ENCODE results near the gene DHRS3. TPM values are rescaled to one million over a fixed set of nuclear protein-coding genes. Genes with fewer than 3 reads are reported as not detected.
"Not testable (repeated sequence)": the region's sequence is repeated elsewhere in the genome, so short reads cannot be mapped to it uniquely, and the experiment has no call there.

The DHRS3 gene
- total and polyA plus RNA-seq, 10 of the 15 experiments (the other 5 are each of a cell fraction or from before 2014, with no cell fraction given), result 0.23 to 29.7 (median 1.2) TPM

DNA sequence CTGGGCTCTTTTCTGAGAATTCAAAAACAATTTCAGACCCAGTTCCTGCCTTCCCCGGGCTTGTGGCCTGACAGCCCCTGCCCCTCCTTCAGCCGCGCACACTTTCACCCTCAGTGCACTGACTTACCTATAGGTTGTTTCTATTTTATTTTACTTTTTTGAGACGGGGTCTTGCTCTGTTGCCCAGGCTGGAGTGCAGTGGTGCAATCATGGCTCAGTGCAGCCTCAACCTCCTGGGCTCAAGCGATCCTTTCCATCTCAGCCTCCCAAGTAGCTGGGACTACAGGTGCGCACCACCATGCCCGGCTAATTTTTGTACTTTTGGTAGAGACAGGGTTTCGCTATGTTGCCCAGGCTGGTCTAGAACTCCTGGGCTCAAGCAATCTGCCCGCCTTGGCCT lies 27.4 kb upstream of the DHRS3 start:
- H3K4me3 ChIP-seq; ATAC-seq; H4K20me1 ChIP-seq (ENCODE audit: control insufficient read depth, insufficient read depth); POLR2A ChIA-PET; DNase-seq (ENCODE audit: low read depth, low spot score); H3K4me1 ChIP-seq (ENCODE audit: control insufficient read depth, insufficient read depth, low read length); H3K27ac ChIP-seq (ENCODE audit: control insufficient read depth, insufficient read depth); H3K9ac ChIP-seq (ENCODE audit: control insufficient read depth, insufficient read depth, low read length); H3K36me3 ChIP-seq (ENCODE audit: control insufficient read depth in 2 of 2, insufficient read depth in 2 of 2, low read length in 1 of 2); RAD21 ChIA-PET (ENCODE audit: unreplicated experiment); BruUV-seq (replicated peaks); H3K4me2 ChIP-seq (ENCODE audit: control insufficient read depth, insufficient read depth); FAIRE-seq; H3K27me3 ChIP-seq (replicated peaks in 1 of 2; ENCODE audit: control insufficient read depth in 2 of 2, insufficient read depth in 2 of 2, low read length in 1 of 2); H2AFZ ChIP-seq (ENCODE audit: control insufficient read depth, low read depth, low read length); H3K79me2 ChIP-seq (ENCODE audit: control insufficient read depth, insufficient read depth, low read length); intact Hi-C loops (cut with micrococcal nuclease; ENCODE audit: unreplicated experiment); H3K9me3 ChIP-seq (replicated peaks; ENCODE audit: control insufficient read depth, insufficient read depth, low read length); CTCF ChIA-PET; in situ Hi-C loops (cut with MboI); SMC1A ChIA-PET (ENCODE audit: uncharacterized antibody, unreplicated experiment): not testable (repeated sequence)
- 52% methylated on average over 9 of the region's 9 CpGs for WGBS (ENCODE audit: insufficient coverage, insufficient replicate concordance, low lambda C conversion rate, missing lambda C conversion rate)

DNA sequence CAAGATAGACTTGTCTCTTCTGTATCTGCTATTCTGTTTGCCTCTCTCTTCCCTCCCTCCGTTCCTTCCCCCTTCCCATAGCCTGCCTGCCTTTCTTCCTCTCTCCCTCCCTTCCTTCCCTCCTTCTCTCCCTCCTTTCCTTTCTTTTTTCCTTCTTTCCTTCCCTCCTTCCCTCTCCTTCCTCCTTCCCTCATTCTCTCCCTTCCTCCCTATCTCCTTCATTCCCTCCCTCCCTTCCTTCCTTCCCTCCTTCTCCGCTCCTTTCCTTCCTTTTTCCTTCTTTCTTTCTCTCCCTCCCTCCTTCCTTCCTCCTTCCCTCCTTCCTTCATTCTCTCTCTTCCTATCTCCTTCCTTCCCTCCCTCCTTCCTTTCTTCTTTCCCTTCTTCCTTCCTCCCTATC lies 26.8 kb upstream of the DHRS3 start:
- Histone ChIP-seq H3K4me3 (no peak overlapping the region), H3K36me3 (ENCODE audit: control insufficient read depth in 2 of 2, insufficient read depth in 2 of 2, low read length in 1 of 2) (no peaks in the 10 kb centered on the region), H3K9me3 (replicated peaks; ENCODE audit: control insufficient read depth, insufficient read depth, low read length) (peaks cover 5% of the 10 kb centered on the region; the same call in 2 of the 3 replicates), H3K9ac (ENCODE audit: control insufficient read depth, insufficient read depth, low read length) (no peak overlapping the region), H3K79me2 (ENCODE audit: control insufficient read depth, insufficient read depth, low read length) (no peaks in the 10 kb centered on the region), H2AFZ (ENCODE audit: control insufficient read depth, low read depth, low read length) (no peak overlapping the region), H3K4me2 (ENCODE audit: control insufficient read depth, insufficient read depth) (no peak overlapping the region), H3K4me1 (ENCODE audit: control insufficient read depth, insufficient read depth, low read length) (no peaks in the 10 kb centered on the region), H3K27ac (ENCODE audit: control insufficient read depth, insufficient read depth) (no peak overlapping the region), H3K27me3 (replicated peaks in 1 of 2; ENCODE audit: control insufficient read depth in 2 of 2, insufficient read depth in 2 of 2, low read length in 1 of 2) (no peaks in the 10 kb centered on the region), H4K20me1 (ENCODE audit: control insufficient read depth, insufficient read depth) (no peaks in the 10 kb centered on the region)
- no TSS peak for BruUV-seq (replicated peaks)
- WGBS (ENCODE audit: insufficient coverage, insufficient replicate concordance, low lambda C conversion rate, missing lambda C conversion rate), result 5% methylated on average over 2 of the region's 2 CpGs
- intact Hi-C loops (cut with micrococcal nuclease; ENCODE audit: unreplicated experiment) (no loop called here), in situ Hi-C loops (cut with MboI) (no loop called here)
- no peak for FAIRE-seq
- no peak for ATAC-seq
- ChIA-PET POLR2A (no interaction called here), CTCF (interaction anchor here (2.3 kb wide), 1 partner anchor 14 kb away, joined by 13 read pairs; no protein-coding TSS in a partner anchor), RAD21 (ENCODE audit: unreplicated experiment) (no interaction called here), SMC1A (ENCODE audit: uncharacterized antibody, unreplicated experiment) (no interaction called here)
- DNase-seq (ENCODE audit: low read depth, low spot score), result no peak
- TF ChIP-seq NBN (IDR thresholded peaks at IDR 0.05), result no peak
- no peak for TF ChIP-seq CBFB (IDR thresholded peaks at IDR 0.05; ENCODE audit: low read depth)
- no peak for TF ChIP-seq TARDBP (IDR thresholded peaks at IDR 0.05; ENCODE audit: borderline replicate concordance)
- no peak for TF ChIP-seq PML (IDR thresholded peaks at IDR 0.05; ENCODE audit: low read length)
- TF ChIP-seq TCF7 (IDR thresholded peaks at IDR 0.05; ENCODE audit: borderline replicate concordance), result no peak
- TF ChIP-seq SMAD5 (IDR thresholded peaks at IDR 0.05; ENCODE audit: low read depth), result no peak
- TF ChIP-seq, protein P1, sequence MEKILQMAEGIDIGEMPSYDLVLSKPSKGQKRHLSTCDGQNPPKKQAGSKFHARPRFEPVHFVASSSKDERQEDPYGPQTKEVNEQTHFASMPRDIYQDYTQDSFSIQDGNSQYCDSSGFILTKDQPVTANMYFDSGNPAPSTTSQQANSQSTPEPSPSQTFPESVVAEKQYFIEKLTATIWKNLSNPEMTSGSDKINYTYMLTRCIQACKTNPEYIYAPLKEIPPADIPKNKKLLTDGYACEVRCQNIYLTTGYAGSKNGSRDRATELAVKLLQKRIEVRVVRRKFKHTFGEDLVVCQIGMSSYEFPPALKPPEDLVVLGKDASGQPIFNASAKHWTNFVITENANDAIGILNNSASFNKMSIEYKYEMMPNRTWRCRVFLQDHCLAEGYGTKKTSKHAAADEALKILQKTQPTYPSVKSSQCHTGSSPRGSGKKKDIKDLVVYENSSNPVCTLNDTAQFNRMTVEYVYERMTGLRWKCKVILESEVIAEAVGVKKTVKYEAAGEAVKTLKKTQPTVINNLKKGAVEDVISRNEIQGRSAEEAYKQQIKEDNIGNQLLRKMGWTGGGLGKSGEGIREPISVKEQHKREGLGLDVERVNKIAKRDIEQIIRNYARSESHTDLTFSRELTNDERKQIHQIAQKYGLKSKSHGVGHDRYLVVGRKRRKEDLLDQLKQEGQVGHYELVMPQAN (conservative IDR thresholded peaks at IDR 0.05), result no peak
- no peak for TF ChIP-seq EP300 (IDR thresholded peaks at IDR 0.05; ENCODE audit: borderline replicate concordance in 1 of 2, control insufficient read depth in 1 of 2, low read depth in 2 of 2, low read length in 2 of 2)
- no peak for TF ChIP-seq PAX8 (IDR thresholded peaks at IDR 0.05)
- TF ChIP-seq SMAD1 (IDR thresholded peaks at IDR 0.05; ENCODE audit: low read depth, partially characterized antibody), result no peak
- TF ChIP-seq PAX5 (IDR thresholded peaks at IDR 0.05; ENCODE audit: borderline replicate concordance, low read depth, low read length), result no peak
- no peak for TF ChIP-seq SIN3A (IDR thresholded peaks at IDR 0.05; ENCODE audit: low read depth, low read length)
- TF ChIP-seq, protein P2, sequence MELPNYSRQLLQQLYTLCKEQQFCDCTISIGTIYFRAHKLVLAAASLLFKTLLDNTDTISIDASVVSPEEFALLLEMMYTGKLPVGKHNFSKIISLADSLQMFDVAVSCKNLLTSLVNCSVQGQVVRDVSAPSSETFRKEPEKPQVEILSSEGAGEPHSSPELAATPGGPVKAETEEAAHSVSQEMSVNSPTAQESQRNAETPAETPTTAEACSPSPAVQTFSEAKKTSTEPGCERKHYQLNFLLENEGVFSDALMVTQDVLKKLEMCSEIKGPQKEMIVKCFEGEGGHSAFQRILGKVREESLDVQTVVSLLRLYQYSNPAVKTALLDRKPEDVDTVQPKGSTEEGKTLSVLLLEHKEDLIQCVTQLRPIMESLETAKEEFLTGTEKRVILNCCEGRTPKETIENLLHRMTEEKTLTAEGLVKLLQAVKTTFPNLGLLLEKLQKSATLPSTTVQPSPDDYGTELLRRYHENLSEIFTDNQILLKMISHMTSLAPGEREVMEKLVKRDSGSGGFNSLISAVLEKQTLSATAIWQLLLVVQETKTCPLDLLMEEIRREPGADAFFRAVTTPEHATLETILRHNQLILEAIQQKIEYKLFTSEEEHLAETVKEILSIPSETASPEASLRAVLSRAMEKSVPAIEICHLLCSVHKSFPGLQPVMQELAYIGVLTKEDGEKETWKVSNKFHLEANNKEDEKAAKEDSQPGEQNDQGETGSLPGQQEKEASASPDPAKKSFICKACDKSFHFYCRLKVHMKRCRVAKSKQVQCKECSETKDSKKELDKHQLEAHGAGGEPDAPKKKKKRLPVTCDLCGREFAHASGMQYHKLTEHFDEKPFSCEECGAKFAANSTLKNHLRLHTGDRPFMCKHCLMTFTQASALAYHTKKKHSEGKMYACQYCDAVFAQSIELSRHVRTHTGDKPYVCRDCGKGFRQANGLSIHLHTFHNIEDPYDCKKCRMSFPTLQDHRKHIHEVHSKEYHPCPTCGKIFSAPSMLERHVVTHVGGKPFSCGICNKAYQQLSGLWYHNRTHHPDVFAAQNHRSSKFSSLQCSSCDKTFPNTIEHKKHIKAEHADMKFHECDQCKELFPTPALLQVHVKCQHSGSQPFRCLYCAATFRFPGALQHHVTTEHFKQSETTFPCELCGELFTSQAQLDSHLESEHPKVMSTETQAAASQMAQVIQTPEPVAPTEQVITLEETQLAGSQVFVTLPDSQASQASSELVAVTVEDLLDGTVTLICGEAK (IDR thresholded peaks at IDR 0.05; ENCODE audit: borderline replicate concordance), result no peak
- no peak for TF ChIP-seq RCOR1 (conservative IDR thresholded peaks at IDR 0.05; ENCODE audit: low read depth, low read length)
